HAP-1 (cell line): ENCODE measurements around the gene KNOP1.

Experiments
- DNase-seq, 2 experiments: peaks; one replicate each; pipeline ENCODE4 v3.0.0-alpha.2; 2016 to 2020; ENCODE audit warnings: low spot score in 2 of 2
- H3K27me3 ChIP-seq: fragments of 250-450 bp; sonication (Bioruptor Pico); 2 replicates; pipeline ENCODE4 v1.5.1; 2020; ENCODE audit warnings: low read depth, mild to moderate bottlenecking, moderate library complexity
- H3K36me3 ChIP-seq: fragments of 250-450 bp; sonication (Bioruptor Pico); replicated peaks from 2 replicates; pipeline ENCODE4 v1.5.1; 2020; ENCODE audit warnings: mild to moderate bottlenecking
- H3K4me1 ChIP-seq: fragments of 250-450 bp; sonication (Bioruptor Pico); 2 replicates; pipeline ENCODE4 v1.5.1; 2020; ENCODE audit warnings: mild to moderate bottlenecking
- H3K4me3 ChIP-seq: fragments of 250-450 bp; sonication (Bioruptor Pico); 2 replicates; pipeline ENCODE4 v1.5.1; 2020; ENCODE audit warnings: mild to moderate bottlenecking, moderate library complexity
- H3K9me3 ChIP-seq: fragments of 250-450 bp; sonication (Bioruptor Pico); 2 replicates; pipeline ENCODE4 v1.5.1; 2020; ENCODE audit warnings: mild to moderate bottlenecking, moderate library complexity
- in situ Hi-C: fragments of 300-500 bp; cut with MboI; formaldehyde crosslinking; loops from 3 replicates; pipeline ENCODE4 v1.14.3; 2020; ENCODE audit warnings: low sequenced_read_pairs, inconsistent platforms, mixed read lengths

The KNOP1 gene

DNA sequence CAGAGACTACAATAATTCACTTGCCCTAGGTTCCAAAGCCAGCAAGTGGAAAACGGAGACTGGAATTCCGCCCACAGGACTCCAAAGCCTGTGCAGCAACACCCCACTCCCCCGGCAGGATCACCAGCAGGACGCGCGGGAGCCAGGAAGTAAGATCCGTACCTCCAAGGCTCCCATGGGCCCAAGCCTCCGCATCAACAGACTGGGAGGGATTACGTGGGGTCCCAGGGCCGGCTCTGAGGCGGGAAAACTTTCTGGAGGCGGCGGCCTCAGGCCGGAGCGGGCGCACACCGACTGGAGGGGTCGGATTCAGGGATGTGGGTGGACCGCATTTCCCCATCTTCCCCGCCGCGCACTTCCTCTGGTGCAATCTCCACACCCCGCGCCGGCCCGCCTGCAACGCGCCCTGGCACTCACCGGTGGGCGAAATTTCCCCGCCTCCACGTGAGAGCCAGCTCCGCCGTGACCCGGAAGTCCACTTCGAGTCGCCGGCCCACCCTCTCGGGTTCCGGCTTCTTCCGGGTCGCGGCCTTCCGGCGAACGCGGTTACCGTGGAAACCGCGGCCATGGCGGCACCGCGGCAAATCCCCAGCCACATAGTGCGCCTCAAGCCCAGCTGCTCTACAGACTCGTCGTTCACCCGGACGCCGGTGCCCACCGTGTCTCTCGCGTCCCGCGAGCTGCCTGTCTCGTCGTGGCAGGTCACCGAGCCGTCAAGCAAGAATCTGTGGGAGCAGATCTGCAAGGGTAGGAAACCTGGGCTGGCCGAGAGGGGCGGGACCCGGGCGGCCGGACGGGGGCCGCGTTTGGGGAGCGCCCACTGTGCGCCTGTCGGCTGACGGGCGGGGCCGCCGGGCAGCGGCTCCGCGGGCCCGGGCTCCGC is at the start of gene KNOP1, which contains the start of gene IQCK:
Gene KNOP1 (minus strand): TSS at position 487 of the 883 bp plus-strand sequence. CDS start 3,192 bp downstream, outside the sequence.
Gene IQCK (plus strand): TSS at position 531 of the 883 bp plus-strand sequence. CDS start 36 bp downstream, at position 567.
- no peaks in the 10 kb centered on the region for H3K27me3 ChIP-seq
- DNase-seq: peak; percentile 88 to 93
- peak within 1 kb of the TSS; percentile 84 for H3K4me3 ChIP-seq
- H3K36me3 ChIP-seq: peaks cover 26% of the 10 kb centered on the region
- peaks cover 12% of the 10 kb centered on the region for H3K4me1 ChIP-seq
- H3K9me3 ChIP-seq: no peaks in the 10 kb centered on the region
- in situ Hi-C loops: loop anchor here (5.0 kb wide), 1 partner anchor 169 kb away; no protein-coding TSS in a partner anchor

- peaks cover 9% of the 10 kb centered on the region for H3K4me1 ChIP-seq
- in situ Hi-C loops: loop anchor here (10.0 kb wide), 1 partner anchor 57 kb away; no protein-coding TSS in a partner anchor
- no peaks in the 10 kb centered on the region for H3K9me3 ChIP-seq
- H3K27me3 ChIP-seq: no peaks in the 10 kb centered on the region
- no peak overlapping the region for H3K4me3 ChIP-seq
- no peak for DNase-seq
- no peaks in the 10 kb centered on the region for H3K36me3 ChIP-seq
Observed at GRCh38 chr16:19767497-19767896, 49.5 kb upstream of the KNOP1 start.

GRCh38 chr16:19766988-19767387 is 49.0 kb upstream of the KNOP1 start:
- H3K9me3 ChIP-seq: no peaks in the 10 kb centered on the region
- no peaks in the 10 kb centered on the region for H3K27me3 ChIP-seq
- in situ Hi-C loops: loop anchor here (10.0 kb wide), 1 partner anchor 58 kb away; no protein-coding TSS in a partner anchor
- H3K4me1 ChIP-seq: peaks cover 14% of the 10 kb centered on the region
- no peak overlapping the region for H3K4me3 ChIP-seq
- DNase-seq: no peak
- H3K36me3 ChIP-seq: no peaks in the 10 kb centered on the region

DNA sequence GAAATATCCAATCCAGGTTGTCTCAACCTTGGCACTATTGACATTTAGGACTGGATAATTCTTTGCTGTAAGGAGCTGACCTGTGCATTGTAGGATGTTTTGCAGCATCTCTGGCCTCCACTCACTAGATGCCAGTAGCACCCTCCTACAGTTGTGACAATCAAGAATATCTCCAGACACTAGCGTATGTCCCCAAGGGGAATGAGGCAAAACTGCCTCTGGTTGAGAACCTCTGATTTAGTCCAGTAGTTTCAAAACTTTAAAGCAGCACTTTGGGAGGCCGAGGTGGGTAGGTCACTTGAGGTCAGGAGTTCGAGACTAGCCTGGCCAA is 48.5 kb upstream of the KNOP1 start:
- Histone ChIP-seq H3K4me3 (no peak overlapping the region), H3K27me3 (no peaks in the 10 kb centered on the region), H3K36me3 (no peaks in the 10 kb centered on the region), H3K4me1 (peaks cover 18% of the 10 kb centered on the region), H3K9me3 (no peaks in the 10 kb centered on the region)
- no peak for DNase-seq
- in situ Hi-C loops: loop anchor here (10.0 kb wide), 1 partner anchor 58 kb away; no protein-coding TSS in a partner anchor

- Histone ChIP-seq H3K9me3 (no peaks in the 10 kb centered on the region), H3K4me1 (peaks cover 24% of the 10 kb centered on the region), H3K4me3 (no peak overlapping the region), H3K36me3 (no peaks in the 10 kb centered on the region), H3K27me3 (no peaks in the 10 kb centered on the region)
- DNase-seq: no peak
- in situ Hi-C loops: loop anchor here (10.0 kb wide), 1 partner anchor 59 kb away; no protein-coding TSS in a partner anchor
Observed at GRCh38 chr16:19765860-19766553, 48.0 kb upstream of the KNOP1 start.

- peak; percentile 57 to 60 for DNase-seq
- in situ Hi-C loops: loop anchor here (10.0 kb wide), 1 partner anchor 64 kb away; no protein-coding TSS in a partner anchor
- Histone ChIP-seq H3K9me3 (no peaks in the 10 kb centered on the region), H3K27me3 (no peaks in the 10 kb centered on the region), H3K4me1 (peaks cover 47% of the 10 kb centered on the region), H3K36me3 (no peaks in the 10 kb centered on the region), H3K4me3 (no peak overlapping the region)
Observed at GRCh38 chr16:19760356-19761060, 42.5 kb upstream of the KNOP1 start.

DNA sequence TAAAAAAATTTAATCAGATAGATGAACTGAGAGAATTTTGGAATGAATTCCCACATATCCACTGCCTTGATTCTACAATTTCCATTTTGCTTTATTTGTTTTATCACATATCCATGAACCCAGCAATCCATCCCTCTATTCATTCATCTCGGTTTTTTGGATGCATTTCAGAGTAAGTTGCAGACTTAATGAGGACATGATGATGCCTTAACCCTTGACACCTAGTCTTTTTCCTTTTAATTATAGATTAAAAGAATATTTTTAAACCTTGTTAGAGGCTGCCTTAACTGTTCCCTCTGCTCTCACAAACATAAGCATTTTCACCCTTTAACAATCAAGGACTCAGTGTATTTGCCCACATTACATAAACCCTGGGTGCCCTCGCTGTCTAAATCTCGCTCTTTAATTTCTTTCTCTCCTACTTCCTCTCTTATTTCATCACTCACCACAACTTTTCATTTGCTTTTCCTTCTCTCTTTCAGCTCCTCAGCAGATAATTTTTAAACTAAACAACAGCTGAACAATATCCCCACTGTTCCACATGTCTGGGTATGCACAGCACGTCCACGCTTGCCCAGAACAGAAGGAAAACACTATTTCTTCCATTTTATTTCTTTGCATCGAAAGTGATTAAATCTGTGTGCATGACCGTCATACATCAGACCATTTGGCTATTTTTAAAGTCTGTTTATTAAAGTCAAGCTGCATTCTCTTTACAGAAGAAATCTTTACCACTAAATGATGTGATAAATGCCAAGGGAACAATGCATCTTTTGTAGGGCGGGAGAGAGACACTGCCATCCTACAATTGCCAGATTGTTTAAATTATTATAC is 40.0 kb upstream of the KNOP1 start:
- Histone ChIP-seq H3K9me3 (no peaks in the 10 kb centered on the region), H3K4me3 (no peak overlapping the region), H3K4me1 (peaks cover 43% of the 10 kb centered on the region), H3K36me3 (no peaks in the 10 kb centered on the region), H3K27me3 (no peaks in the 10 kb centered on the region)
- DNase-seq: peak in 1 of 2 experiments; percentile 39
- in situ Hi-C loops: no loop called here

DNA sequence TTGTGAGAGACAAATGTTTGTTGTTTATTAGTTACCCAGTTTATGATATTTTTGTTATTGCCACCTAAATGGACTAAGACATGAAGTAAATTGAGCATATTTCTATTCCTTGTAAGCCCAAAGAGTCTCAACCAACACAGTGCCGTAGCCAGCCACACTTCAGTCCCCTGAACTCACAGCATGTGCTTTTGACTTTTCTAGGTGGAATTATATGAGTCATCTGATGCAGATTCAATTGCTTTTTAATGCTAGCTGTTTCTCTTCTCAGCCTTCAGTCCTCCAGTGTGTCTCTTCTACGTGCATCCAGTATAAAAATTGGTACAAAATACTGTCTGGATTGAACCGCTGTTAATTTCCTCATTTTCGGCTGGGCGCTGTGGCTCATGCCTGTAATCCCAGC is 39.0 kb upstream of the KNOP1 start:
- Histone ChIP-seq H3K4me1 (peaks cover 34% of the 10 kb centered on the region), H3K9me3 (no peaks in the 10 kb centered on the region), H3K27me3 (no peaks in the 10 kb centered on the region), H3K36me3 (no peaks in the 10 kb centered on the region), H3K4me3 (no peak overlapping the region)
- DNase-seq: no peak
- in situ Hi-C loops: no loop called here

DNA sequence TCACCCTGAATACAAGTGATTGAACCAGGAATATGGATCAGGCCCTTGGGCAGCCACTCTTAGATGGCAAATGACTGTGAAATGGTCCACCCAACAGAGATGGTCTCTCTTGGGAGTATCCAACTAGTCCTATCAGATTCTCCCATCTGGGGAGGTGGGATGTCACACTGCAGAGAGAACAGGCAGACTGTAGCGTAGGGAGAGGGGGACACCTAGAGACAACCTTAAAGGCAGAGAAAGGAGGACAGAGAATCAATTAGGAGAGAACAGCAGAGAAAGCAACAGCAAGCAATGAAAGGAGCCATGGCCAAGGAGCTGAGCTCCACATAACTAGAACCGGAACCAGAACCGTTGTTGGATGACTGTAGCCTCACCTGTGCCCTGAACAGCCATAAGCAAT is 37.2 kb upstream of the KNOP1 start:
- Histone ChIP-seq H3K4me1 (peaks cover 16% of the 10 kb centered on the region), H3K9me3 (no peaks in the 10 kb centered on the region), H3K27me3 (no peaks in the 10 kb centered on the region), H3K36me3 (no peaks in the 10 kb centered on the region), H3K4me3 (no peak overlapping the region)
- in situ Hi-C loops: no loop called here
- no peak for DNase-seq

DNA sequence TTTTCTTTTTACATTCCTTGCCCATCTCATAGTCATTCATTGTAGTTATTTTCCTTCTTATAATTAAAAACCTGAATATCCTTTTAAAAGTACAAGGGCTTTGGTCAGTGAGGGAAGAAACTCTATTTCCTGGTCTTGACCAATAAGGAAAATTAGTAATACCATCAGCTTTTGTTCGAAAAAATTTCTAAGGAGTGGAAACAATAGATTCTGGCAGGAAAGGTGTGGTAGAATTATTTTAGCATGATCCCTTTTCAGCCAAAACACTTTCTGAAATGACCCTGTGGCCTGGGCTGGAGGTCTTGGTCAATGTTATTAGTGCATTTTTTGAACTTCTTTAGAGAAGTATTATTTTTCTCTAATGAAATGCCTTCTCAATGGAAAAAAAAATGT is 36.6 kb upstream of the KNOP1 start:
- in situ Hi-C loops: no loop called here
- DNase-seq: no peak
- Histone ChIP-seq H3K4me1 (peaks cover 13% of the 10 kb centered on the region), H3K27me3 (no peaks in the 10 kb centered on the region), H3K4me3 (no peak overlapping the region), H3K9me3 (no peaks in the 10 kb centered on the region), H3K36me3 (no peaks in the 10 kb centered on the region)

- no peak overlapping the region for H3K4me3 ChIP-seq
- peaks cover 13% of the 10 kb centered on the region for H3K4me1 ChIP-seq
- in situ Hi-C loops: no loop called here
Observed at GRCh38 chr16:19753815-19754643, 36.0 kb upstream of the KNOP1 start.

More at GRCh38 chr16:19753815-19754643, 36.0 kb upstream of the KNOP1 start:
- no peak for DNase-seq
- H3K27me3 ChIP-seq: no peaks in the 10 kb centered on the region
- H3K36me3 ChIP-seq: no peaks in the 10 kb centered on the region
- no peaks in the 10 kb centered on the region for H3K9me3 ChIP-seq
